IPS-18c (cell line): ENCODE measurements around the gene GNA14.
"Not testable (repeated sequence)": the region's sequence is repeated elsewhere in the genome, so short reads cannot be mapped to it uniquely, and the experiment has no call there.

Source experiments
- H3K4me3 ChIP-seq: 2 replicates; pipeline ENCODE4 v1.7.0; 2013; ENCODE audit warnings: low read depth, mild to moderate bottlenecking, low read length, moderate library complexity; ENCODE audit not compliant: insufficient read depth
- H3K9me3 ChIP-seq: one replicate; pipeline ENCODE4 v1.6.1; 2013; ENCODE audit warnings: mild to moderate bottlenecking, low read length, moderate library complexity; ENCODE audit not compliant: control insufficient read depth, insufficient read depth

GNA14 gene

DNA sequence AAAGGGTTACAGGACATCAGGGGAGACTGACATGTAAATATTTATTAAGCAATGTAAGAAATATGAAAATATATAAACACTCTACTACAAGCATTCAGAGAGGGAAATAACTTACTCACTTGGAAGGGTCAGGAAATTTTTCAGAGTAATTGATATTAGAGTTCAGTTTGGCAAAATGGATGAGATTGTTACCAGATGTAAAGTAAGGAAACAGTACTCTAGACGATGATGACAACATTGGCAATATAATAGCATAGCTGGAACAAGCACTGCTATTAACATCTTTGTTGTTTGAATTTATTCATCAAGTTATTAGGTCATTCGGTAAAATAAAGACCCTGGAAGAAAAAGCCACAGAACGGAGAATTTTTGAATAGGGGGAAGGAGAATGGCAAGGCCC, 49.1 kb downstream of the GNA14 start:
- Histone ChIP-seq H3K4me3 (no peak overlapping the region), H3K9me3 (no peaks in the 10 kb centered on the region)

DNA sequence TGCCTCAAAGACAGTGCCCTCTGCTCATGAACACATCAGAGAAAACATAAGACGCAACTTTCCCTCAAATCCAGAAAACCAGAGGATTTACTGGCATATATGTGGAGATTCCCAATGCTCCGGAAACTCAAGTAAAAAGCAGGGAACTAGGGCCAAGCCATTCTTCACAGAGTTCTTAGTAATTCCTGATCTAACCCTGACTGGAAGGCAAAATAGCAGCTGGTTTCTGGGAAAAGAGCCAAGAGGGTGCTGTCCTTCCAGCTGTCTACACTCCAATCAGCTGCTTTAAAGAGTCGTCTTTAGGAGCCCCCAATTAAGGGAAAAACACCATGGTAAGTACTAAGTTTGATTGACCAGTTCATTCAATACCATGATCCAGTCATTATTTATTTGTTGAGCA, 49.6 kb downstream of the GNA14 start:
- Histone ChIP-seq H3K9me3 (no peaks in the 10 kb centered on the region), H3K4me3 (no peak overlapping the region)

DNA sequence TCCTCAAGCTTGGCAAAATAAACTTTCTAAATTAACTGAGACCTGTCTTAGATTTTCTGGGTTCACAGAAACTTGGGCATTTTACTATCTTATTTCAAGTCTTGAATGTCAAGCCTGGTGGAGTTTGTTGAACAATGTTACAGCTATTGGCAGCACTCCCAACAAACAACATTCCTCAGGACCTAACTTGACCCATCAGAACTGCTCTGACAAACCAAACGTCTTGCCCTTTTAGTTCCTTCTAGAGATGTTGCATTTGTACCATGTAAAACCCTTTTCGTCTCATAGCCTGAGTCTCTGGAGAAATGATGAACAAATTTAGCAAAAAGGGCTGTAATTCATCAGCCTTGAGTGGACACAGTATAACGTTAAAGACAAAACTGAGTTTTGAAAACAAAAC, 51.1 kb downstream of the GNA14 start:
- Histone ChIP-seq H3K9me3 (no peaks in the 10 kb centered on the region), H3K4me3 (no peak overlapping the region)

DNA sequence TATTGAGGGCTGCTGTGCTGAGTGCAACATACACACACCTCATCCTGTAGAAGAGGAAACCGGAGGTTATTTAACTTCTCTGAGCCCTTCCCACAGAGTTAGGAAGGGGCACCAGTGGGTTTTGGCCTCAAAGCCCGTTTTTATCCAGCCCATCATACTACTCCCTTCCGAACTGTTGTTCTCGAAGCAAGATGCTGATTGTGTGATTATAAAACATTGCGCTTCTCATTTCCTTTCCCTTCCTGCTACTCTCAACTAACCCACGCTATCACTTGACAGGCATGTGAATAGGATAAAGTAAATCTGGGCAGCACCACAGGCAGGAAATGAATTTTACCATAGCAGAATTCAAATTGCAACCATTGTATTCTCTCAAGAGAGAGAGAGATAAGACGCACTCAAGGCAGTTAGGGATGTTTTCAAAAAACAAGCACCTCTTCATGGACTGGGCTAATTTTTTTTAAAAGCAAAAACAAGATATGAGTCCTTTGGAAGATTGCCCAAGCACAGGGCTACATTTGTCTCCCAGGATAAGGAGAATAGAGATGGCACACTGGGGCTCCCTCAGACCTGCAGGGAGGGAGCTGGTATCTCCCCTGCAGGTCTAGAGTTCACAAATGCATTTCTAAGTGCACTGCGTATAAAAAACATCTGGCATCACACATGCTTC, 52.6 kb downstream of the GNA14 start:
- no peak overlapping the region for H3K4me3 ChIP-seq
- no peaks in the 10 kb centered on the region for H3K9me3 ChIP-seq

DNA sequence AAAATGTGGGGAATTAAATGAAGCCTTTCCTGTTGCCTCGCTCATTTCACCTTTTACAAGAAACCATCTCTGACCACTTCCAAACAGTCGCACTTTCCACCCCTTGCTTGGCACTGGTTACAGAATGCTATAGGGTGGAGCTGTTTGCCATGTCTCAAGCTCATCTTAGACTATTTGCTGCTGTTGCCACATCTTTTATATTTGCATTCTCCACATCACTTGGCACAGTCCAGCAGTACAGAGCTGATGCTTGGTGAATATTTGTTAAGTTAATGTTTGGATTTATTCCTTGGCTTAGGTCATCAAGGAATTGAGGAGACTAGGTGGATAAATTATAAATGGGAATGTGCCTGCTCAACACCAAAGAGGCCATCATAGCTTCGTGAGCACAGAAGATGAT, 53.2 kb downstream of the GNA14 start:
- H3K4me3 ChIP-seq: no peak overlapping the region
- H3K9me3 ChIP-seq: no peaks in the 10 kb centered on the region

DNA sequence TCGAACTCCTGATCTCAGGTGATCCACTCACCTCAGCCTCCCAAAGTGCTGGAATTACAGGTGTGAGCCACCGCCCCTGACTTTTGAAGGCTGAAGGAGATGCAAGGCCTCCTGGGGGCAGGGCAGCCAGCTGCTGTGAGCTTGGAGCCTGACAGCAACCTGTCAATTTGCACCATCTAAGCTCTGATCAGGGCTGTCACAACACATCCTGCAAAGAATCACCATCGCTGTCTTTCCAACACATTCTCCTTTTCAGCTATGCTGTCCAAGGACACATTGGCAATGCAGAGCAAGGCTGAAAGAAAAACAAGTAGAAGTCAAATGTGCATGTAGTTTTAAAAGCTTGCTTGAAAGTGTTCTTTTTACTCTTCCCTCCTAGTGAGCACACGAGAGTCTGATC, 54.6 kb downstream of the GNA14 start:
- Histone ChIP-seq H3K9me3 (no peaks in the 10 kb centered on the region), H3K4me3 (no peak overlapping the region)

DNA sequence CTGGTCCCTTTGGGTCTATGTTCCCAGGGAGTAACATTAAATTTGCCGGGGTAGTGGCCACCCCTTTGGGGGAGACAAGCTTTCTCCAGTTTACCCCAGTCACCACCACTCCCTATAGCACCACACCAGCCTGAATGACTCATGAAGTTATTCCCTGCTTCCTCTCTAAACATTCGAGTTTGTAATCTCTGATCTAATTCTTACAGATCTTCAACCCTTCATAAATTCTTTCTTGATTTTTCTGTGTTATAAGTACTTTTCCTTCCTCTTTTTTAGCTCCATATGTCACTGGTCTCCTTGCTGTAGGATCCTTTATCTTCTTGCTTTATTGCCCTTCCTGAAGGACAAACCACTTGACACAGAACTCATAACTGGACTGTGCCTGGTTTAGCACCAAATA, 55.6 kb downstream of the GNA14 start:
- Histone ChIP-seq H3K4me3 (no peak overlapping the region), H3K9me3 (no peaks in the 10 kb centered on the region)

DNA sequence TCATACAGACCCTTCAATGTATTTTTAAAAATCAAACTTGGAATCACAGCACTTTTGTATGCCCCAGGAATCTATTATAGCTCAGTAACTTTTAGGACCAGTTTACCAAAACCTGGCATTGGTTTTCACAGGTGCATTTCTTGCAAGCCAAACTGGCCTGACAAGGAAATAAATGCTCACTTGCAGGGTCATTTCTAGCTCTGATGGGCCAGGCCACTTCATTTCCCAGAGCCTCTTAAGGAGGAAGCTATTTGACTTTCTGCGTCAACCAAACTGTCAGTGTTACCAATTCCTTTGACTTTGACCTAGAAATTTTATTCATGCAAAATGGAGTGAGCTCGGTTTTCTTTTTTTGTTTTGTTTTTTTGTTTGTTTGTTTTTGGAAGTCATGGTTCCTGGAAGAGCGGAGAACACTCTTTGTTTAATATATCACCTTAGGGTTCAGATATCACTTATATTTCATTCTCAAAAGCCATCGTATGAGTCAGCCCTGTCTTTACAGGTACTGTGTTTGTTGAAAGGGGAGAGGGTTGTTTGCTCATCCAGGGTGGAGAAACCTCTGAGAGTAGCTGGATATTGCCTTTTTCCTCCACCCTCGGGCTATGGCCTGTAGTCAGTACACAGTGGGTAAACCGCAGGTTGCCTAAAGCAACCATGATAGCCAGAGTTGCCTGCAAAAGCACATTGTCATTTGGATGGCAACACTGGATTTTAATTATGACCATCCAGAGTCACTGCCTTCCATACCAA, 58.9 kb downstream of the GNA14 start:
- no peak overlapping the region for H3K4me3 ChIP-seq
- no peaks in the 10 kb centered on the region for H3K9me3 ChIP-seq

DNA sequence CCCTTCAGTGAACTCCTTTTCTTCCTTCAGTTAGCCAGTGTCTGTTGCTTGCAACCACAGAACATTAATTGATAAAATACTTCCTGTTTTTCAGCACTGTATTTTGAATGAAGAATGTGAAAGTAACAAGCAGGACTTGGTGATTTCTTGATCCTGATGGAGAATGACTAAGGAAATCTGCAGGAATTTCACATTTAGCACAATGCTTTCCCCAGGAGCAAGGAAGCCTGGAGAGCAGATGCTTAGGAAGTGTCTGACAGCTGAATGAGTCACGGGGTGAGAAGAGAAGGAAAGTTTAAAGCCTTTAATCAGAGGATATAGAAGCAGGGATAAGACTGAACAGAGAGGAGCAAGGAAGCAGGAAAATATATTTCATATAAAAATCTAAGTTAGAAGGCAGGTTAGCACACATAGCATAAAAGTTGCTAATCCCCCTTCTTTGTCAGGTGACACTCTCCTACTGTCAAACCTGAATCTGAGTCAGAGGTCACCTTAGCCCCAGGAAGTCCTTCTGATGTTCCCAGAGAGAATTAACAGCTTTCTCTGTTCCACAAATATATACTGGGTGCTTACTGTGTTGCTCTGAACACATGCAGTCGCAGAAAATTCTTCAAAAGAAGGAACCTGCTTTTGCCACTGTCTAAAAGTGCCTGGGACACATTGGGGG, 59.7 kb downstream of the GNA14 start:
- Histone ChIP-seq H3K4me3 (no peak overlapping the region), H3K9me3 (no peaks in the 10 kb centered on the region)

DNA sequence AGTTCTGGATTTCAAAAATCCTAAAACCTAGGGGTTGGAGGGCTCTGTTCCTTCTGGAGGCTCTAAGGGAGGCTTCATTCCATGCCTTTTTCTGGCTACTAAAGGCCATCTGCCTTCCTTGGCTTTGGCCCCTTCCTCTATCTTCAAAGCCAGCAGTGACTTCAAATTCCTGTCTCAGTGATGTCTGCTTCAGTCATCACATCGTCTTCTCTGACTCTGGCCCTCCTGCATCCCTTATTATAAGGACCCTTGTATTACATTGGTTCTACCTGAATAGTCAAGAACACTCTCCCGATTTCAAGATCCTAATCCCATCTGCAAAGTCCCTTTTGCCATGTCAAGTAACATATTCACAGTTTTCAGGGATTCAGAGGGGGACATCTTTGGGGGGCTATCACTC, 60.3 kb downstream of the GNA14 start:
- H3K4me3 ChIP-seq: no peak overlapping the region
- H3K9me3 ChIP-seq: no peaks in the 10 kb centered on the region

DNA sequence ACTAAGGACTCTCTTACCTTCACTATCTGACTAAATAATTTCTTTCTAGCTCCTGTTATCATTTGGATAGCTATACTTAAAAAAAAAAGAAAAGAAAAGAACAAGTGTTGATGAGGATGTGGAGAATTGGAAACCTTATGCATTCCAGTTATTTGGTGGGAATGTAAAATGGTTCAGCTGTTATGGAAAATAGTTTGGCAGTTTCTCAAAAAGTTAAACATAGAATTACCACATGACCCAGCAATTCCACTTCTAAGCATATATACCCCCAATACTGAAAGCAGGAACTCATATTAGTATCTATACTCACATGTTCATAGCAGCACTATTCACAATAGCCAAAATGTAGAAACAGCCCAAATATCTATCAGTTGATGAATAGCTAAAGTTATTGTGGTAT, 61.1 kb downstream of the GNA14 start:
- Histone ChIP-seq H3K9me3 (no peaks in the 10 kb centered on the region), H3K4me3 (no peak overlapping the region)

DNA sequence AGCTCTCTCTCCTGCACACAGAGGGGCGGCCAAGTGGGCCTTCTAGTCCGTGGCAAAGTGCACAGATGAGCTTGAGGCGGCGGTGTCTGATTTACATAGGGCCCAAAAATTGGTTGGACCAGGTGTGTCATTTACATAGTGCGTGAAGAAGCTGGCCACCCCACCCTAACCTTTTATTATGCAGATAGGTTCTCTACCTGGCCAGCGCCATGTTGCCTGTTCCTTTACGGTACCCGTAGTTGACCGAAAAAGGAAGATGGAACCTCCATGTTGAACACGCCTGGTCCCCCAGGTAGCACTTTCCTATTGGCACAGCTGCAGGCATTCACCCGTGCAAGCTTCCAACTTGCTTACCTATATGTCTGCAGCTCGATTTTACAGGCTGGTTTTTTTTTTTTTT, 61.5 kb downstream of the GNA14 start:
- H3K9me3 ChIP-seq: no peaks in the 10 kb centered on the region
- no peak overlapping the region for H3K4me3 ChIP-seq

DNA sequence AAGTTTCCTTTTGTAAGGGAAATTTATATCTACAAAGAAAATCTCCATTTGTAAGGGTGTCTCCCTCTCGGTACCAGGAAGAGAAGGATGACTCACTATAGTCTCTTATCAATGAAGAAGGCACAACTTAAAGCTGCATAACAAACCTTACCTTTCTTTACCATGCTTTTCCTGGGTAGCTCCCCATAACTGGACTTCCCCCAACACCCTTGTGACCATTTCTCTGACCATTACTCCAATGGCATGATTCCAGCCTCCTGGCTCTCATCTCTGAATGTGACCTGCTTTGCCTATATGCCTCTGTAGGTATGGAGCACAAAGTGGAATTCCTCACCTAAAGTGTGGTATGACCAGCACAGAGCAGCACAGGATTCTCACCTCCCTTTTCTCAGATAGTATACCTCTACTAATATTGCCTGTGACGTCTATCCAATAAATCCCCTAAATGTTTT, 62.8 kb downstream of the GNA14 start:
- no peaks in the 10 kb centered on the region for H3K9me3 ChIP-seq
- H3K4me3 ChIP-seq: no peak overlapping the region

DNA sequence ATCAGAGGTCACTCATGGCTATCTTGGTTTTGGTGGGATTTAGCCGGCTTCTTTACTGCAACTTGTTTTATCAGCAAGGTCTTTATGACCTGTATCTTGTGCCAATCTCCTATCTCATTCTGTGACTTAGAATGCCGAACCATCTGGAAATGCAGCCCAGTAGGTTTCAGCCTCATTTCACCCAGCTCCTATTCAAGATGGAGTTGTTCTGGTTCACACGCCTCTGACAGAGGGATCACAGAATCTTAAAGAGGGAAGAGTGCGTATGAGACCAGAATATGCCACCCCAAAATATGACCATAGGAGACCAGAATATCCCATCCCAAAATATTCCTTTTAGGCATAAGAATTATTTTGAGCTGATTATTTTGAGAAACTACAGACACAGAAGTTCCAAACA, 63.2 kb downstream of the GNA14 start:
- H3K9me3 ChIP-seq, H3K4me3 ChIP-seq: not testable (repeated sequence)

DNA sequence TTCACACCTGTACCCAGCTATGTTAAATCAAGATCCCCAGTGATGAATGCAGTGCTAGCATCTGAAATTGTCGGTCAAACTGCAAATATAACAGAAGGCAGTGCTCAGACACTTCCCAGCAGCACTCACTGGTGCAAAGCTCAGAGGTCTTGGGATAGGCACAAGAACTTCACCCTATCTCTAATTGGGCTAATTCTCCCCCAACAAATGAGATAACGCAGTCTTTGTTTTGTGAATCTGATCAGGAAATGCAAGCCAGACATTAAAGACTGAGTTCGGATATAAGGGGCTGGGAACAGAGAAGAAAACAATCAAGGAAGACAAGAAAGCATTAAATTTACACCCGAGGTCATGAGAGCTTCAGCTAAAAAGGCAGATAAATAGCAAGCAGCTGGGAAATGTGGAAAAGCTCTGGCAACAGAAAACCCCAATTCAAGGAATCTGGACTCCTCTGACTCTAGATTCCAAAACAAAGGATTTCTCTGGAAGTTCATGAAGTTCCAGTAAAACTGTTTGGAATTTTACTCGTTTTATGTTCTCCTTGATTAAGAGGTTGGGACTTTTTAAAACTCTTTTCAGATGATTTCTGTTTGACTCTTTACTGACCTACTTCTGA, 65.1 kb downstream of the GNA14 start:
- Histone ChIP-seq H3K4me3 (no peak overlapping the region), H3K9me3 (no peaks in the 10 kb centered on the region)

DNA sequence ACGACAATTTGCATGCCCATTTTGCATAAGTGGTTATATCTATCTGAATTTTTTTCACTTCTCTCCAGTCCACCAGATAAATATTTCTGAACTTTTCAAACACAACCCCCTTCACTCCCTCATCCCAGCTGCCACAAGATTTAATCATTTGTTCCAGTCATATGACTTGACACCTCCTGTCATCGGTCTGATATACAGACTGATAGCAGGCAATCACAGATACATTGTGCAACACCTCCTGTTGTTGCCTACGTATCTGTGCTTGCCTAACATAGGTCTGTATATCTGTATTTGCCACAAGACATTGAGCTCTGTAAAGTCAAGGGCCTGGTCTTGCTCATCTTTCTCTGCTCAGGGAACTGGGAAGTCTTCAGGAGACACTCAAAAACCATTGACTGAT, 65.6 kb downstream of the GNA14 start:
- H3K9me3 ChIP-seq: no peaks in the 10 kb centered on the region
- no peak overlapping the region for H3K4me3 ChIP-seq

DNA sequence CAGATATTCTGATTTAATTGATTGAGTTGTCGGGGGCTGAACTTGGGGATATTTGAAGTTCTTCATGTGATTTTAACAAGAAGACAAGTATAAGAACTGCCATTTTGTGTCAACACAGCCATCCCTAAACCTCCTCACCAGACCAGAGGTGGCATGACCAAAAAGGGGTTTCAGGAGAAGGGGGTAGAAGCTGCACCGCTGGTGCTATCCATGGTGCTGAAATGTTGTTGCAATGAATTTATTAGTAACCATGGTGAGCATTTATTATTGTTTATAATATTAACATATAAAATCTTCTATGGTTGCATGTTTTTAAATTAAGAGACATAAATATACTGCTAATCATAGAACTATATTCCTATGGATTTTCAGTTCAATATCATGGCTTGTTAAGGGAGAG, 72.3 kb downstream of the GNA14 start:
- Histone ChIP-seq H3K9me3 (no peaks in the 10 kb centered on the region), H3K4me3 (no peak overlapping the region)

DNA sequence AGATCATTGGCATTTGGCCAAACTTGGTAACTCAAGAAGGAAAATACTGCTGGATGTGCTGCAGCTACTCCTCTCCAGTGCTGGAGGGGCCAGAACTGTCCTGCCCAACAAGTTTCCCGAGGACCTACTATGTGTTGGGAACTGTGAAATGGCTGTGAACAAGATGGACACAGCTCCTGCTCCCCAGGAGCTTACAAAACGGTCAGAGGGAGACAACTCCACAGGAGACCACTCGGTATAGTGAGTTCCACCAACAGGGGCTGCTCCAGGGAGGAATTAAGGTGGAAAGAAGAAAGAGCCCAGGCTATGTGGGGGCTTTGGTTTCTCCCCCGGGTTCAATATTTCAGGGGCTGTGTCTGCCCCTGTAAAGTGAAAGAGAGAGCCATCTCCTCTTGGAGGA, 78.8 kb downstream of the GNA14 start:
- Histone ChIP-seq H3K9me3 (no peaks in the 10 kb centered on the region), H3K4me3 (no peak overlapping the region)
